Fibroblast of skin of left biceps (primary cell): ENCODE results near the gene C6.

Source experiments
- DNase-seq, 2 experiments: peaks; one replicate each; pipeline ENCODE4 v3.0.0-alpha.2; 2013; ENCODE audit warnings: low read depth in 2 of 2

Gene C6

GRCh38 chr5:41122459-41122858 is 90.9 kb downstream of the C6 start:
- no peak for DNase-seq

GRCh38 chr5:41120600-41120999 is 92.7 kb downstream of the C6 start:
- no peak for DNase-seq

- no peak for DNase-seq
Observed at GRCh38 chr5:41118177-41118576, 95.2 kb downstream of the C6 start.

- DNase-seq, result peak; percentile 29 to 33
Observed at GRCh38 chr5:41115281-41115680, 98.1 kb downstream of the C6 start.

- peak in 1 of 2 experiments; percentile 9 for DNase-seq
Observed at GRCh38 chr5:41112486-41113455, 100.6 kb downstream of the C6 start.

GRCh38 chr5:41109186-41109585 is 104.1 kb downstream of the C6 start:
- no peak for DNase-seq

GRCh38 chr5:41102341-41102740 is 111.0 kb downstream of the C6 start:
- DNase-seq, result no peak

GRCh38 chr5:41097642-41098041 is 115.7 kb downstream of the C6 start:
- no peak for DNase-seq

GRCh38 chr5:41095324-41096101 is 117.8 kb downstream of the C6 start:
- DNase-seq, result no peak

- DNase-seq, result no peak
Observed at GRCh38 chr5:41094871-41095270, 118.5 kb downstream of the C6 start.

GRCh38 chr5:41093803-41094202 is 119.5 kb downstream of the C6 start:
- DNase-seq, result no peak
